ENCODE results near the gene PDE11A. TPM values are rescaled to one million over a fixed set of nuclear protein-coding genes. Genes with fewer than 3 reads are reported as not detected.

The PDE11A gene
- total and polyA plus RNA-seq, 2 of the 13 experiments (the other 11 are each of a cell fraction or from before 2014, with no cell fraction given) = 1.2 to 1.7 TPM

- TF ChIP-seq TFE3 (CRISPR knock-in tag; IDR thresholded peaks at IDR 0.05) (no peak), ZNF33B (CRISPR knock-in tag; IDR thresholded peaks at IDR 0.05) (no peak), ZNF317 (CRISPR knock-in tag; IDR thresholded peaks at IDR 0.05) (no peak), EEA1 (CRISPR knock-in tag; IDR thresholded peaks at IDR 0.05; ENCODE audit: borderline replicate concordance) (no peak), IKZF4 (CRISPR knock-in tag; IDR thresholded peaks at IDR 0.05; ENCODE audit: borderline replicate concordance, low read depth, not compliant biosample characterization) (no peak)
These were observed 172.5 kb downstream of the PDE11A start (continued) for GRCh38 chr2:177900082-177900481.

DNA sequence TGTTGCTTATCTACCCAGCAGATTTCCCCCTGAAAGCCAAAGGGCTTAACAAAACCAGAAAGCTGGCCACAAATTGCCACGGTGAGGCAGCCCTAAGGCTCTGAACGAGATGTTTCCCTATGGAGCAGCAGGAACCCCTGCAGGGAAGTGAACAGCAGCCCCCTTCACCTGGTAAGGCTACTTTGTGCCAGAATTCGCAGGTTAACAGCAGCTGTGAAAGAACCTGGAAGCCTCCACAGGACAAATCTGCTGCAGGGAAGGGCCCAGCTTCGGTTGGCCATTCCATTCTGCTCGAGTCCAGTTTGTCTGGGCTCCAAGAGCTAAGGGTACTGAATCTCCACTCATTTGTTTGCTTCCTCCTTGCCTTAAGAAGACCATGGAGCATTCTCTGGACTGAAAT lies 175.3 kb downstream of the PDE11A start:
- POLR2A ChIA-PET = no interaction called here
- in situ Hi-C loops (cut with HindIII; ENCODE audit: extremely low pct_ligation_motif_present, low pct_unique_long_range_greater_than_20kb) = no loop called here
- intact Hi-C loops (cut with micrococcal nuclease; ENCODE audit: unreplicated experiment) = no loop called here

More for the DNA sequence above, 175.3 kb downstream of the PDE11A start:
- H3K27ac ChIP-seq (ENCODE audit: extremely low read length, insufficient read depth, low read length) = no peak overlapping the region
- no peak overlapping the region for H3K4me3 ChIP-seq (replicated peaks in 1 of 3; ENCODE audit: insufficient read depth in 1 of 3, low read depth in 2 of 3, low read length in 3 of 3)
- no peaks in the 10 kb centered on the region for H3K4me1 ChIP-seq (ENCODE audit: insufficient read depth, low read length)
- no peak for FAIRE-seq
- no TSS peak for BruUV-seq (replicated peaks)
- 42% methylated on average over 5 of the region's 5 CpGs for WGBS (ENCODE audit: low lambda C conversion rate)
- no peak overlapping the region for H3K4me2 ChIP-seq (ENCODE audit: low read depth, low read length)
- CTCF ChIA-PET (ENCODE audit: low intra/inter-chr PET ratio, low total read pairs) = no interaction called here
- peaks cover 0 to 1% of the 10 kb centered on the region in 2 experiments; a peak in 1 of 5 replicates for H3K27me3 ChIP-seq (ENCODE audit: control insufficient read depth in 1 of 2, insufficient read depth in 2 of 2, low read length in 2 of 2)
- H2AFZ ChIP-seq (ENCODE audit: low read length) = no peak overlapping the region
- TF ChIP-seq, protein P1, sequence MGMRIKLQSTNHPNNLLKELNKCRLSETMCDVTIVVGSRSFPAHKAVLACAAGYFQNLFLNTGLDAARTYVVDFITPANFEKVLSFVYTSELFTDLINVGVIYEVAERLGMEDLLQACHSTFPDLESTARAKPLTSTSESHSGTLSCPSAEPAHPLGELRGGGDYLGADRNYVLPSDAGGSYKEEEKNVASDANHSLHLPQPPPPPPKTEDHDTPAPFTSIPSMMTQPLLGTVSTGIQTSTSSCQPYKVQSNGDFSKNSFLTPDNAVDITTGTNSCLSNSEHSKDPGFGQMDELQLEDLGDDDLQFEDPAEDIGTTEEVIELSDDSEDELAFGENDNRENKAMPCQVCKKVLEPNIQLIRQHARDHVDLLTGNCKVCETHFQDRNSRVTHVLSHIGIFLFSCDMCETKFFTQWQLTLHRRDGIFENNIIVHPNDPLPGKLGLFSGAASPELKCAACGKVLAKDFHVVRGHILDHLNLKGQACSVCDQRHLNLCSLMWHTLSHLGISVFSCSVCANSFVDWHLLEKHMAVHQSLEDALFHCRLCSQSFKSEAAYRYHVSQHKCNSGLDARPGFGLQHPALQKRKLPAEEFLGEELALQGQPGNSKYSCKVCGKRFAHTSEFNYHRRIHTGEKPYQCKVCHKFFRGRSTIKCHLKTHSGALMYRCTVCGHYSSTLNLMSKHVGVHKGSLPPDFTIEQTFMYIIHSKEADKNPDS (CRISPR knock-in tag; IDR thresholded peaks at IDR 0.05) = no peak
- TF ChIP-seq KDM2A (CRISPR knock-in tag; IDR thresholded peaks at IDR 0.05; ENCODE audit: borderline replicate concordance, low read depth) = no peak
- TF ChIP-seq, protein P2, sequence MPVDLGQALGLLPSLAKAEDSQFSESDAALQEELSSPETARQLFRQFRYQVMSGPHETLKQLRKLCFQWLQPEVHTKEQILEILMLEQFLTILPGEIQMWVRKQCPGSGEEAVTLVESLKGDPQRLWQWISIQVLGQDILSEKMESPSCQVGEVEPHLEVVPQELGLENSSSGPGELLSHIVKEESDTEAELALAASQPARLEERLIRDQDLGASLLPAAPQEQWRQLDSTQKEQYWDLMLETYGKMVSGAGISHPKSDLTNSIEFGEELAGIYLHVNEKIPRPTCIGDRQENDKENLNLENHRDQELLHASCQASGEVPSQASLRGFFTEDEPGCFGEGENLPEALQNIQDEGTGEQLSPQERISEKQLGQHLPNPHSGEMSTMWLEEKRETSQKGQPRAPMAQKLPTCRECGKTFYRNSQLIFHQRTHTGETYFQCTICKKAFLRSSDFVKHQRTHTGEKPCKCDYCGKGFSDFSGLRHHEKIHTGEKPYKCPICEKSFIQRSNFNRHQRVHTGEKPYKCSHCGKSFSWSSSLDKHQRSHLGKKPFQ (CRISPR knock-in tag; IDR thresholded peaks at IDR 0.05; ENCODE audit: insufficient replicate concordance) = no peak
- no peak for TF ChIP-seq SP2 (CRISPR knock-in tag; IDR thresholded peaks at IDR 0.05)
- no peak for TF ChIP-seq RARA (CRISPR knock-in tag; IDR thresholded peaks at IDR 0.05)
- H3K9me3 ChIP-seq (ENCODE audit: low read length) = no peaks in the 10 kb centered on the region
- no peak for DNase-seq (ENCODE audit: low spot score)
- no peaks in the 10 kb centered on the region for H3K36me3 ChIP-seq (replicated peaks in 1 of 2; ENCODE audit: control insufficient read depth in 1 of 2, insufficient read depth in 2 of 2, low read length in 2 of 2)
- no peak overlapping the region for H3K9ac ChIP-seq (ENCODE audit: insufficient read depth, low read depth, low read length)
- no peaks in the 10 kb centered on the region for H3K79me2 ChIP-seq (ENCODE audit: insufficient read depth, low read length)
- H4K20me1 ChIP-seq (ENCODE audit: insufficient read depth, low read length) = no peaks in the 10 kb centered on the region
- ATAC-seq = no peak
